Stimulated activated effector memory CD8-positive, alpha-beta T cell treated with anti-CD3 and anti-CD28 coated beads, Interleukin-12 subunit alpha, Interleukin-12 subunit beta, amount 100 ng/mL, for 72 hours (primary cell): ENCODE results near the gene KANSL1.
"Not testable (repeated sequence)": the region's sequence is repeated elsewhere in the genome, so short reads cannot be mapped to it uniquely, and the experiment has no call there.

Experiments
- ATAC-seq: fragments of 150-1000 bp; cut with Tn5 transposase; 2 replicates; pipeline ENCODE4 v1.10.0; 2021
- DNase-seq, 2 donors: peaks; one replicate each; pipeline ENCODE4 v3.0.0; 2021 to 2022; ENCODE audit warnings: low spot score in 2 of 2
- H3K27ac Mint-ChIP-seq: one replicate; pipeline ENCODE4 v1.8.0; 2022; ENCODE audit warnings: mild to moderate bottlenecking, mixed read lengths
- H3K36me3 Mint-ChIP-seq: one replicate; pipeline ENCODE4 v1.8.0; 2022; ENCODE audit warnings: mild to moderate bottlenecking, mixed read lengths
- H3K4me1 Mint-ChIP-seq: one replicate; pipeline ENCODE4 v1.8.0; 2022; ENCODE audit warnings: mixed read lengths
- H3K4me3 Mint-ChIP-seq: one replicate; pipeline ENCODE4 v1.8.0; 2022; ENCODE audit warnings: mild to moderate bottlenecking, mixed read lengths
- H3K9me3 Mint-ChIP-seq: one replicate; pipeline ENCODE4 v1.8.0; 2022; ENCODE audit warnings: mixed read lengths

Gene KANSL1

GRCh38 chr17:46031440-46031839 is 161.8 kb downstream of the KANSL1 start:
- Mint-ChIP-seq H3K27ac (peak overlapping the region; percentile 38), H3K36me3 (peaks cover 96% of the 10 kb centered on the region)

GRCh38 chr17:46030752-46031151 is 162.5 kb downstream of the KANSL1 start:
- ATAC-seq (no peak), DNase-seq (no peak)
- no peak overlapping the region for H3K4me3 Mint-ChIP-seq
- H3K36me3 Mint-ChIP-seq, result peaks cover 95% of the 10 kb centered on the region
- peak overlapping the region; percentile 38 for H3K27ac Mint-ChIP-seq
- H3K9me3 Mint-ChIP-seq, result no peaks in the 10 kb centered on the region
- H3K4me1 Mint-ChIP-seq, result peaks cover 35% of the 10 kb centered on the region

More at GRCh38 chr17:46031440-46031839, 161.8 kb downstream of the KANSL1 start:
- no peak for DNase-seq
- ATAC-seq, result no peak
- Mint-ChIP-seq H3K4me3 (no peak overlapping the region), H3K9me3 (no peaks in the 10 kb centered on the region), H3K4me1 (peaks cover 35% of the 10 kb centered on the region)

GRCh38 chr17:46029627-46030026 is 163.6 kb downstream of the KANSL1 start:
- Mint-ChIP-seq H3K4me3 (no peak overlapping the region), H3K27ac (peak overlapping the region; percentile 38), H3K36me3 (peaks cover 93% of the 10 kb centered on the region), H3K4me1 (peaks cover 37% of the 10 kb centered on the region), H3K9me3 (no peaks in the 10 kb centered on the region)
- ATAC-seq, result no peak
- no peak for DNase-seq

GRCh38 chr17:46028981-46029565 is 164.2 kb downstream of the KANSL1 start:
- peak overlapping the region; percentile 38 for H3K27ac Mint-ChIP-seq
- peaks cover 93% of the 10 kb centered on the region for H3K36me3 Mint-ChIP-seq
- no peaks in the 10 kb centered on the region for H3K9me3 Mint-ChIP-seq
- no peak for DNase-seq
- no peak overlapping the region for H3K4me3 Mint-ChIP-seq
- H3K4me1 Mint-ChIP-seq, result peaks cover 37% of the 10 kb centered on the region
- peak; percentile 31 for ATAC-seq

- peaks cover 37% of the 10 kb centered on the region for H3K4me1 Mint-ChIP-seq
- DNase-seq (no peak), ATAC-seq (no peak)
- H3K4me3 Mint-ChIP-seq, result no peak overlapping the region
- peak overlapping the region; percentile 86 for H3K27ac Mint-ChIP-seq
- peaks cover 91% of the 10 kb centered on the region for H3K36me3 Mint-ChIP-seq
- H3K9me3 Mint-ChIP-seq, result no peaks in the 10 kb centered on the region
These were observed 164.9 kb downstream of the KANSL1 start for GRCh38 chr17:46028374-46028773.

- Mint-ChIP-seq H3K4me1 (peaks cover 37% of the 10 kb centered on the region), H3K4me3 (no peak overlapping the region), H3K9me3 (no peaks in the 10 kb centered on the region), H3K27ac (peak overlapping the region; percentile 86), H3K36me3 (peaks cover 91% of the 10 kb centered on the region)
- ATAC-seq (no peak), DNase-seq (no peak)
These were observed 165.3 kb downstream of the KANSL1 start for GRCh38 chr17:46027976-46028325.

GRCh38 chr17:46027048-46027975 is 165.9 kb downstream of the KANSL1 start:
- Mint-ChIP-seq H3K27ac (peak overlapping the region; percentile 86), H3K4me1 (peaks cover 37% of the 10 kb centered on the region), H3K36me3 (peaks cover 84% of the 10 kb centered on the region), H3K9me3 (no peaks in the 10 kb centered on the region), H3K4me3 (no peak overlapping the region)
- DNase-seq, result no peak
- ATAC-seq, result no peak

GRCh38 chr17:46026166-46027047 is 166.8 kb downstream of the KANSL1 start:
- no peak for ATAC-seq
- H3K27ac Mint-ChIP-seq, result peak overlapping the region; percentile 86
- H3K36me3 Mint-ChIP-seq, result peaks cover 75% of the 10 kb centered on the region
- DNase-seq, result no peak
- H3K4me3 Mint-ChIP-seq, result no peak overlapping the region
- H3K9me3 Mint-ChIP-seq, result no peaks in the 10 kb centered on the region
- H3K4me1 Mint-ChIP-seq, result peaks cover 37% of the 10 kb centered on the region

GRCh38 chr17:46025510-46026165 is 167.6 kb downstream of the KANSL1 start:
- ATAC-seq (no peak), DNase-seq (no peak)
- Mint-ChIP-seq H3K4me3 (no peak overlapping the region), H3K27ac (peak overlapping the region; percentile 86), H3K9me3 (no peaks in the 10 kb centered on the region), H3K4me1 (peaks cover 42% of the 10 kb centered on the region), H3K36me3 (peaks cover 68% of the 10 kb centered on the region)

- peaks cover 42% of the 10 kb centered on the region for H3K4me1 Mint-ChIP-seq
- ATAC-seq, result no peak
These were observed 168.2 kb downstream of the KANSL1 start for GRCh38 chr17:46025060-46025459.

GRCh38 chr17:46024590-46024989 is 168.6 kb downstream of the KANSL1 start:
- H3K27ac Mint-ChIP-seq, result peak overlapping the region; percentile 86
- no peak overlapping the region for H3K4me3 Mint-ChIP-seq
- peaks cover 57% of the 10 kb centered on the region for H3K36me3 Mint-ChIP-seq
- DNase-seq (no peak), ATAC-seq (no peak)
- H3K4me1 Mint-ChIP-seq, result peaks cover 44% of the 10 kb centered on the region
- H3K9me3 Mint-ChIP-seq, result no peaks in the 10 kb centered on the region

More at GRCh38 chr17:46025060-46025459, 168.2 kb downstream of the KANSL1 start:
- H3K27ac Mint-ChIP-seq, result peak overlapping the region; percentile 86
- no peaks in the 10 kb centered on the region for H3K9me3 Mint-ChIP-seq
- no peak overlapping the region for H3K4me3 Mint-ChIP-seq
- DNase-seq, result no peak
- H3K36me3 Mint-ChIP-seq, result peaks cover 62% of the 10 kb centered on the region

- DNase-seq, result no peak
- peaks cover 43% of the 10 kb centered on the region for H3K4me1 Mint-ChIP-seq
- peak overlapping the region; percentile 86 for H3K27ac Mint-ChIP-seq
- H3K9me3 Mint-ChIP-seq, result no peaks in the 10 kb centered on the region
- peaks cover 50% of the 10 kb centered on the region for H3K36me3 Mint-ChIP-seq
- no peak for ATAC-seq
- H3K4me3 Mint-ChIP-seq, result no peak overlapping the region
These were observed 169.3 kb downstream of the KANSL1 start for GRCh38 chr17:46023783-46024388.

- DNase-seq, ATAC-seq, H3K9me3 Mint-ChIP-seq, H3K4me3 Mint-ChIP-seq: not testable (repeated sequence)
- H3K4me1 Mint-ChIP-seq, result peaks cover 48% of the 10 kb centered on the region
- H3K36me3 Mint-ChIP-seq, result peaks cover 45% of the 10 kb centered on the region
- peak overlapping the region; percentile 86 for H3K27ac Mint-ChIP-seq
These were observed 169.9 kb downstream of the KANSL1 start for GRCh38 chr17:46023366-46023765.

- Mint-ChIP-seq H3K4me3 (no peak overlapping the region), H3K27ac (peak overlapping the region; percentile 96), H3K36me3 (peaks cover 25% of the 10 kb centered on the region), H3K9me3 (no peaks in the 10 kb centered on the region), H3K4me1 (peaks cover 38% of the 10 kb centered on the region)
- ATAC-seq, result no peak
- DNase-seq, result no peak
These were observed 172.2 kb downstream of the KANSL1 start for GRCh38 chr17:46020998-46021397.
